HG03095 (cell line): ENCODE measurements around the gene DKK1.
"Not testable (repeated sequence)": the region's sequence is repeated elsewhere in the genome, so short reads cannot be mapped to it uniquely, and the experiment has no call there.

Experiments
- ATAC-seq: cut with Tn5 transposase; IDR thresholded peaks from one replicate; pipeline ENCODE4 v1.9.1; 2021; ENCODE audit warnings: moderate library complexity; ENCODE audit not compliant: unreplicated experiment

The DKK1 gene

GRCh38 chr10:52365547-52366432 lies 51.7 kb downstream of the DKK1 start:
- ATAC-seq = not testable (repeated sequence)
